RWPE1 (cell line): ENCODE measurements around the gene GPRC6A.

Source experiments
- CTCF ChIA-PET: fragments of 350-600 bp; sonication (Branson Sonifier 250); formaldehyde crosslinking; extraction: SDS; loops from one replicate; lab custom pipeline; 2021; lab: Yijun Ruan, JAX
- POLR2A ChIA-PET: fragments of 400-600 bp; formaldehyde crosslinking; extraction: SDS; loops from one replicate; lab custom pipeline; 2020; ENCODE audit warnings: antibody characterized with exemption; ENCODE audit not compliant: low non-redundant PET; lab: Yijun Ruan, JAX
- DNase-seq: peaks from one replicate; pipeline ENCODE4 v3.0.0; 2012; ENCODE audit warnings: low spot score
- H3K27ac ChIP-seq: fragments of 450-650 bp; 2 replicates; pipeline ENCODE4 v1.5.1; 2017
- TF ChIP-seq, protein P1 (sequence below): fragments of 450-650 bp; conservative IDR thresholded peaks from 2 replicates; pipeline ENCODE4 v1.5.1; 2017; ENCODE audit warnings: low read depth, mild to moderate bottlenecking

The GPRC6A gene, protein sequence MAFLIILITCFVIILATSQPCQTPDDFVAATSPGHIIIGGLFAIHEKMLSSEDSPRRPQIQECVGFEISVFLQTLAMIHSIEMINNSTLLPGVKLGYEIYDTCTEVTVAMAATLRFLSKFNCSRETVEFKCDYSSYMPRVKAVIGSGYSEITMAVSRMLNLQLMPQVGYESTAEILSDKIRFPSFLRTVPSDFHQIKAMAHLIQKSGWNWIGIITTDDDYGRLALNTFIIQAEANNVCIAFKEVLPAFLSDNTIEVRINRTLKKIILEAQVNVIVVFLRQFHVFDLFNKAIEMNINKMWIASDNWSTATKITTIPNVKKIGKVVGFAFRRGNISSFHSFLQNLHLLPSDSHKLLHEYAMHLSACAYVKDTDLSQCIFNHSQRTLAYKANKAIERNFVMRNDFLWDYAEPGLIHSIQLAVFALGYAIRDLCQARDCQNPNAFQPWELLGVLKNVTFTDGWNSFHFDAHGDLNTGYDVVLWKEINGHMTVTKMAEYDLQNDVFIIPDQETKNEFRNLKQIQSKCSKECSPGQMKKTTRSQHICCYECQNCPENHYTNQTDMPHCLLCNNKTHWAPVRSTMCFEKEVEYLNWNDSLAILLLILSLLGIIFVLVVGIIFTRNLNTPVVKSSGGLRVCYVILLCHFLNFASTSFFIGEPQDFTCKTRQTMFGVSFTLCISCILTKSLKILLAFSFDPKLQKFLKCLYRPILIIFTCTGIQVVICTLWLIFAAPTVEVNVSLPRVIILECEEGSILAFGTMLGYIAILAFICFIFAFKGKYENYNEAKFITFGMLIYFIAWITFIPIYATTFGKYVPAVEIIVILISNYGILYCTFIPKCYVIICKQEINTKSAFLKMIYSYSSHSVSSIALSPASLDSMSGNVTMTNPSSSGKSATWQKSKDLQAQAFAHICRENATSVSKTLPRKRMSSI

GRCh38 chr6:116828983-116829382, at the start of gene GPRC6A:
Gene GPRC6A (minus strand): TSS chr6:116829083. CDS start chr6:116829013, 70 bp downstream.
- ChIA-PET POLR2A (no interaction called here), CTCF (interaction anchor here (0.6 kb wide), 1 partner anchor 30 kb away, joined by 4 read pairs; no protein-coding TSS in a partner anchor)
- TF ChIP-seq, protein P1, sequence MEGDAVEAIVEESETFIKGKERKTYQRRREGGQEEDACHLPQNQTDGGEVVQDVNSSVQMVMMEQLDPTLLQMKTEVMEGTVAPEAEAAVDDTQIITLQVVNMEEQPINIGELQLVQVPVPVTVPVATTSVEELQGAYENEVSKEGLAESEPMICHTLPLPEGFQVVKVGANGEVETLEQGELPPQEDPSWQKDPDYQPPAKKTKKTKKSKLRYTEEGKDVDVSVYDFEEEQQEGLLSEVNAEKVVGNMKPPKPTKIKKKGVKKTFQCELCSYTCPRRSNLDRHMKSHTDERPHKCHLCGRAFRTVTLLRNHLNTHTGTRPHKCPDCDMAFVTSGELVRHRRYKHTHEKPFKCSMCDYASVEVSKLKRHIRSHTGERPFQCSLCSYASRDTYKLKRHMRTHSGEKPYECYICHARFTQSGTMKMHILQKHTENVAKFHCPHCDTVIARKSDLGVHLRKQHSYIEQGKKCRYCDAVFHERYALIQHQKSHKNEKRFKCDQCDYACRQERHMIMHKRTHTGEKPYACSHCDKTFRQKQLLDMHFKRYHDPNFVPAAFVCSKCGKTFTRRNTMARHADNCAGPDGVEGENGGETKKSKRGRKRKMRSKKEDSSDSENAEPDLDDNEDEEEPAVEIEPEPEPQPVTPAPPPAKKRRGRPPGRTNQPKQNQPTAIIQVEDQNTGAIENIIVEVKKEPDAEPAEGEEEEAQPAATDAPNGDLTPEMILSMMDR, result no peak
- DNase-seq, result no peak
- no peak within 1 kb of the TSS for H3K27ac ChIP-seq

- CTCF ChIA-PET, result interaction anchor here (0.5 to 1.1 kb wide), 2 partner anchors 19 to 61 kb away, joined by 3 to 5 read pairs; no protein-coding TSS in a partner anchor
- DNase-seq, result no peak
- POLR2A ChIA-PET, result no interaction called here
- no peak overlapping the region for H3K27ac ChIP-seq
- TF ChIP-seq, protein P1, result no peak
Measured at GRCh38 chr6:116877743-116878142, 48.9 kb upstream of the GPRC6A start.

DNA sequence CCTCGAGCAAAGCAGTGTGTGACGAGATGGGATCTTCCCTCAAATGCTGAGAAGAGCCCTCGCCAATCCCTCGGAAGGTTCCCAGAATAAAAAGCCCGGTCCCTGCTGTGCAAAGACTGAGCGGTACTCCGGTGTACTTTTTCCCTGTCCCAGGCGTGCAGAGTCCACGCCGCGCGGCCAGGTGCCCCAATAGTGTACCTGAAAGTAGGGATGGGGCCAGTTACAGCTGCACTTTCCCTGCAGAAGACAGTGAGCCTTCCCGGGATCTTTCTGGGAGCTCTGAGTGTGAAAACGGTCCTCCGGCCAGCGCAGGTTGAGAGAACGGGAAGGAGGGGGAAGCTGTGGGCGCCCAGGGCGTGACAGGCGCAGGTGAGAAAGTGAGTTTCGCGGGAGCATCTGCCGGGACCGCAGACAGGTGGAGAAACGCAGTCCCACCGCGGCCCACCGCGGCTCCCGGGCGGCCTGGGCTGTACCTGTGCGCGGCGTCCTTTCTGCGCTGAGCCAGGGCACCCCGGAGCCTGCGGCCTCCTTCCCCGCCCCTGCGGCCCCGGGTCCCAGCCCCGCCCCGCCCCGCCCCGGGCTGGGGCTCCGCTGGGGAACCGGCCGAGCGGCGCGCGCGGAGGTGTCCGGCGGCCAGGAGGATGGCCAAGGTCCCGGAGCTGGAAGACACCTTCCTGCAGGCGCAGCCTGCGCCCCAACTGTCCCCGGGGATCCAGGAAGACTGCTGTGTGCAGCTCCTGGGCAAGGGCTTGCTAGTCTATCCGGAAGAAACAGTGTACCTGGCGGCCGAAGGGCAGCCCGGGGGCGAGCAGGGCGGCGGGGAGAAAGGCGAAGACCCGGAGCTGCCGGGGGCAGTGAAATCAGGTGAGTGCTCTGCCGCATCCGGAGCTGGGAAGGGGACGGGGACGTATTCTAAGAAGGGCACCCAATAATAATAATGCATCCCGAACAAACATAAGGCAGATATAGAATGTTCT, 48.0 kb upstream of the GPRC6A start, which contains the start of gene RFX6:
TSS of gene RFX6 (plus strand) at position 608 of the 977 bp plus-strand sequence. CDS start at position 642, 34 bp downstream.
- no peak within 1 kb of the TSS for H3K27ac ChIP-seq
- POLR2A ChIA-PET, result no interaction called here
- peak; percentile 18 for DNase-seq
- TF ChIP-seq, protein P1, result no peak
- CTCF ChIA-PET, result interaction anchor here (0.5 to 1.1 kb wide), 3 partner anchors 20 to 1536 kb away, joined by 3 to 5 read pairs (median 3); no protein-coding TSS in a partner anchor

DNA sequence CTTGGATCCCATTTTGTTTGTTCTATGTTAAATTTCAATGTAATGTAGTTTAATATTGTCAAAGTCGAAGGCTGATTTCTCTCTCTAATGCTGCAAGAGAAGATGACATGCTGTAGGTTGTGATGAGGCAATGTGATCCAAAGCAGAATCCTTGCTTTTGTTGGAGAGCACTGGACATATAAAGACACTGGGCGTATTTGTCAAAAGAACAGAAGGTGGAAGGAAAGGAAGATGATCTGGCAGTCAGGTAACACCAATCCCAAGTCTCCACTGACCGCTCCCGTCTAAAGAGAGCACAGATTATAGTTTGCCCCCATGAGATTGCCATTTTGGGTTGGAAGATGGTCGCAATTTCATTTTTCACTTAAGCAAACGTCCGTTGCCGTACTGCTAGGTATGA, 47.2 kb upstream of the GPRC6A start:
- ChIA-PET POLR2A (no interaction called here), CTCF (interaction anchor here (0.6 kb wide), 1 partner anchor 1537 kb away, joined by 3 read pairs; no protein-coding TSS in a partner anchor)
- H3K27ac ChIP-seq, result no peak overlapping the region
- DNase-seq, result no peak
- TF ChIP-seq, protein P1, result no peak

GRCh38 chr6:116872771-116873170, 43.9 kb upstream of the GPRC6A start:
- TF ChIP-seq, protein P1, result no peak
- POLR2A ChIA-PET, result no interaction called here
- no peak overlapping the region for H3K27ac ChIP-seq
- CTCF ChIA-PET, result no interaction called here
- no peak for DNase-seq
